GM12878 (cell line): ENCODE measurements around the gene INPP5D. TPM values are rescaled to one million over a fixed set of nuclear protein-coding genes. Genes with fewer than 3 reads are reported as not detected.

ENCODE experiments used
- ATAC-seq: fragments of 200-7000 bp; cut with Tn5 transposase; 3 replicates; pipeline ENCODE4 v1.9.1; 2020; ENCODE audit warnings: mild to moderate bottlenecking, moderate library complexity
- BruUV-seq: library from RNA; stranded (reverse); fragments of 400-500 nt; replicated peaks from 2 replicates; lab custom pipeline; 2021; lab: Mats Ljungman, UMichigan
- CTCF ChIA-PET: fragments of 300-600 bp; sonication (Branson Sonifier 250); formaldehyde crosslinking; extraction: SDS; loops from one replicate; lab custom pipeline; 2021; ENCODE audit warnings: inconsistent platforms; lab: Yijun Ruan, JAX
- POLR2A ChIA-PET: fragments of 350-600 bp; formaldehyde crosslinking; extraction: SDS; loops from one replicate; lab custom pipeline; 2021; ENCODE audit warnings: inconsistent platforms; lab: Charles Lee
- RAD21 ChIA-PET: fragments of 300-600 bp; sonication (Branson Sonifier 250); formaldehyde crosslinking; loops from one replicate; lab custom pipeline; 2023; ENCODE audit warnings: antibody characterized with exemption; ENCODE audit not compliant: unreplicated experiment; lab: Charles Lee
- SMC1A ChIA-PET: fragments of 300-600 bp; sonication (Branson Sonifier 250); formaldehyde crosslinking; loops from one replicate; lab custom pipeline; 2023; ENCODE audit not compliant: unreplicated experiment, uncharacterized antibody; lab: Charles Lee
- DNase-seq: peaks from one replicate; pipeline ENCODE4 v3.0.0-alpha.2; 2011; ENCODE audit warnings: low read depth, low spot score
- FAIRE-seq: peaks from 3 replicates; lab custom pipeline; 2011; peaks lifted over from hg19 to GRCh38; lab: Jason Lieb, UNC
- H2AFZ ChIP-seq: 2 replicates; pipeline ENCODE4 v1.6.0; 2011; ENCODE audit warnings: low read depth, low read length, control low read depth; ENCODE audit not compliant: control insufficient read depth
- H3K27ac ChIP-seq: 2 replicates; pipeline ENCODE4 v1.5.1; 2011; ENCODE audit warnings: control low read depth; ENCODE audit not compliant: control insufficient read depth, insufficient read depth
- H3K27me3 ChIP-seq, 2 experiments: replicated peaks in 1 of 2; 2 replicates each; pipeline versions ENCODE4 v1.6.0 to v1.6.1; 2011; ENCODE audit warnings: low read length in 1 of 2; ENCODE audit not compliant: control insufficient read depth in 2 of 2, insufficient read depth in 2 of 2
- H3K36me3 ChIP-seq, 2 experiments: 2 replicates each; pipeline ENCODE4 v1.5.1; 2011; ENCODE audit warnings: low read length in 1 of 2; ENCODE audit not compliant: control insufficient read depth in 2 of 2, insufficient read depth in 2 of 2
- H3K4me1 ChIP-seq: 2 replicates; pipeline ENCODE4 v1.6.1; 2011; ENCODE audit warnings: mild to moderate bottlenecking, low read length, moderate library complexity, mixed read lengths; ENCODE audit not compliant: control insufficient read depth, insufficient read depth
- H3K4me2 ChIP-seq: 2 replicates; pipeline ENCODE4 v1.6.0; 2011; ENCODE audit warnings: control low read depth; ENCODE audit not compliant: control insufficient read depth, insufficient read depth
- H3K4me3 ChIP-seq: fragments of 200-600 bp; sonication (generic); 2 replicates; pipeline ENCODE4 v1.5.1; 2016
- H3K79me2 ChIP-seq: 2 replicates; pipeline ENCODE4 v1.6.0; 2011; ENCODE audit warnings: low read length; ENCODE audit not compliant: control insufficient read depth, insufficient read depth
- H3K9ac ChIP-seq: 2 replicates; pipeline ENCODE4 v1.8.0; 2011; ENCODE audit warnings: low read length, control low read depth, mixed read lengths; ENCODE audit not compliant: control insufficient read depth, insufficient read depth
- H3K9me3 ChIP-seq: replicated peaks from 3 replicates; pipeline ENCODE4 v1.5.1; 2011; ENCODE audit warnings: mild to moderate bottlenecking, low read length; ENCODE audit not compliant: control insufficient read depth, insufficient read depth
- H4K20me1 ChIP-seq: 2 replicates; pipeline ENCODE4 v1.6.0; 2011; ENCODE audit not compliant: control insufficient read depth, insufficient read depth
- CREM ChIP-seq: IDR thresholded peaks from 2 replicates; pipeline ENCODE4 v1.6.1; 2014; ENCODE audit warnings: antibody characterized with exemption, low read depth
- FOS ChIP-seq: IDR thresholded peaks from 3 replicates; pipeline ENCODE4 v1.6.1; 2011; ENCODE audit warnings: borderline replicate concordance; ENCODE audit not compliant: insufficient read length; ENCODE audit errors: extremely low read depth
- MLLT1 ChIP-seq: fragments of 450-650 bp; IDR thresholded peaks from 2 replicates; pipeline ENCODE4 v1.6.1; 2016; ENCODE audit warnings: mild to moderate bottlenecking
- NFYA ChIP-seq: IDR thresholded peaks from 2 replicates; pipeline ENCODE4 v1.6.1; 2011; ENCODE audit warnings: low read depth, mild to moderate bottlenecking, low read length, improper control_type of control experiment, borderline replicate concordance
- PAX5 ChIP-seq: IDR thresholded peaks from 2 replicates; pipeline ENCODE4 v1.6.1; 2011; ENCODE audit warnings: low read depth, low read length, borderline replicate concordance
- SMAD1 ChIP-seq: fragments of 450-650 bp; IDR thresholded peaks from 2 replicates; pipeline ENCODE4 v1.6.1; 2018; ENCODE audit warnings: mild to moderate bottlenecking, low read depth; ENCODE audit not compliant: partially characterized antibody
- SMARCA5 ChIP-seq: fragments of 450-650 bp; IDR thresholded peaks from 2 replicates; pipeline ENCODE4 v1.6.1; 2017; ENCODE audit warnings: mild to moderate bottlenecking
- TCF3 ChIP-seq: IDR thresholded peaks from 2 replicates; pipeline ENCODE4 v1.6.1; 2012; ENCODE audit warnings: low read depth, mild to moderate bottlenecking, low read length, borderline replicate concordance; ENCODE audit not compliant: insufficient read depth
- ZNF207 ChIP-seq: fragments of 450-650 bp; IDR thresholded peaks from 2 replicates; pipeline ENCODE4 v1.6.1; 2014; ENCODE audit warnings: antibody characterized with exemption, mild to moderate bottlenecking, borderline replicate concordance
- ZNF687 ChIP-seq: fragments of 450-650 bp; IDR thresholded peaks from 2 replicates; pipeline ENCODE4 v1.6.1; 2017; ENCODE audit warnings: mild to moderate bottlenecking, moderate library complexity
- WGBS: methylation state at CpG from one replicate; pipeline ENCODE4 v1.1.6; 2016; ENCODE audit warnings: low lambda C conversion rate; ENCODE audit not compliant: insufficient replicate concordance, insufficient coverage; ENCODE audit errors: missing lambda C conversion rate; 5-methylcytosine and 5-hydroxymethylcytosine counted together
- in situ Hi-C: fragments of 300-500 bp; cut with MboI; formaldehyde crosslinking; loops from 9 replicates; pipeline ENCODE4 v1.14.3; 2018; ENCODE audit warnings: mixed read lengths
- intact Hi-C: fragments of 100-400 bp; cut with micrococcal nuclease; formaldehyde crosslinking; loops from one replicate; pipeline ENCODE4 v1.14.2; 2022; ENCODE audit not compliant: unreplicated experiment
- polyA plus RNA-seq, 11 experiments: library from polyadenylated mRNA; depleted of rRNA in 4 of 11; unstranded in 6 of 11; stranded (reverse) in 5 of 11; fragments of >200 nt; fragmentation: Nextera tagmentation in 4 of 11; fragmentation: Illumina TruSeq in 1 of 11; extraction: Ambion mirVana in 4 of 11; extraction: Trizol in 1 of 11; gene quantifications; 1 replicate in 1 of 11; 2 replicates in 10 of 11; pipeline versions ENCODE4 v1.2.1 to v1.2.3, GENCODE V29; 2011 to 2016; ENCODE audit warnings: inconsistent platforms in 2 of 11, missing spikeins in 2 of 11, low read depth in 1 of 11
- total RNA-seq, 4 experiments: library from RNA; depleted of rRNA in 3 of 4; stranded (reverse); fragments of >200 nt in 3 of 4; fragmentation: Illumina TruSeq in 1 of 4; extraction: Trizol in 1 of 4; gene quantifications; 2 replicates each; pipeline versions ENCODE4 v1.2.1 to v1.2.3, GENCODE V29; 2013 to 2021

INPP5D gene
- total and polyA plus RNA-seq, 10 of the 15 experiments (the other 5 are each of a cell fraction or from before 2014, with no cell fraction given) = 11.8 to 139 (median 88.8) TPM

- no peak for TF ChIP-seq ZNF687
- TF ChIP-seq MLLT1 = no peak
Measured at GRCh38 chr2:233178994-233179847, 119.1 kb downstream of the INPP5D start (continued).

- Histone ChIP-seq H3K9me3 (no peaks in the 10 kb centered on the region; the same call in 2 of the 3 replicates), H3K4me3 (no peak overlapping the region), H2AFZ (no peak overlapping the region), H3K27me3 (no peaks in the 10 kb centered on the region), H3K4me2 (no peak overlapping the region), H4K20me1 (no peaks in the 10 kb centered on the region), H3K27ac (no peak overlapping the region), H3K79me2 (no peaks in the 10 kb centered on the region), H3K4me1 (peaks cover 10% of the 10 kb centered on the region), H3K9ac (no peak overlapping the region), H3K36me3 (peaks cover 45 to 47% of the 10 kb centered on the region in 2 experiments)
- intact Hi-C loops (no loop called here), in situ Hi-C loops (no loop called here)
- 92% methylated on average over 5 of the region's 5 CpGs for WGBS
- SMC1A ChIA-PET = no interaction called here
- POLR2A ChIA-PET = no interaction called here
- RAD21 ChIA-PET = no interaction called here
- no peak for DNase-seq
- ATAC-seq = peak; percentile 57
- BruUV-seq = no TSS peak
- CTCF ChIA-PET = interaction anchor here (0.8 kb wide), 1 partner anchor 54 kb away, joined by 3 read pairs; no protein-coding TSS in a partner anchor
- no peak for TF ChIP-seq TCF3
- TF ChIP-seq SMARCA5 = no peak
- no peak for TF ChIP-seq SMAD1
- no peak for TF ChIP-seq FOS
- no peak for TF ChIP-seq PAX5
- TF ChIP-seq ZNF207 = no peak
- no peak for TF ChIP-seq CREM
- TF ChIP-seq NFYA = no peak
- no peak for FAIRE-seq
Measured at GRCh38 chr2:233179848-233180366, 119.8 kb downstream of the INPP5D start.
